Smooth muscle cell (in vitro differentiated cells): Measurements from ENCODE around the gene PDE11A. TPM values are rescaled to one million over a fixed set of nuclear protein-coding genes. Genes with fewer than 3 reads are reported as not detected.

Experiments
- DNase-seq: peaks from one replicate; lab custom pipeline; 2025; ENCODE audit not compliant: unreplicated experiment; lab: John Stamatoyannopoulos, UW
- H2AFZ ChIP-seq: fragments of 200-600 bp; sonication (generic); 2 replicates; pipeline ENCODE4 v1.6.0; 2016; ENCODE audit warnings: antibody characterized with exemption, low read depth, mild to moderate bottlenecking
- H3F3A ChIP-seq: fragments of 200-600 bp; sonication (generic); 2 replicates; pipeline ENCODE4 v1.6.0; 2017; ENCODE audit warnings: antibody characterized with exemption, low read depth
- H3K27ac ChIP-seq: fragments of 200-600 bp; sonication (generic); 2 replicates; pipeline ENCODE4 v1.5.1; 2016; ENCODE audit warnings: low read depth, mild to moderate bottlenecking
- H3K27me3 ChIP-seq: fragments of 200-600 bp; sonication (generic); 2 replicates; pipeline ENCODE4 v1.6.1; 2016; ENCODE audit warnings: low read depth, mild to moderate bottlenecking
- H3K36me3 ChIP-seq: fragments of 200-600 bp; sonication (generic); 2 replicates; pipeline ENCODE4 v1.5.1; 2016; ENCODE audit warnings: low read depth
- H3K4me1 ChIP-seq: fragments of 200-600 bp; sonication (generic); 2 replicates; pipeline ENCODE4 v1.5.1; 2016; ENCODE audit warnings: low read depth
- H3K4me2 ChIP-seq: fragments of 200-600 bp; sonication (generic); 2 replicates; pipeline ENCODE4 v1.6.0; 2016; ENCODE audit warnings: mild to moderate bottlenecking
- H3K4me3 ChIP-seq: fragments of 200-600 bp; sonication (generic); 2 replicates; pipeline ENCODE4 v1.5.1; 2016; ENCODE audit warnings: mild to moderate bottlenecking
- H3K79me2 ChIP-seq: fragments of 200-600 bp; sonication (generic); 2 replicates; pipeline ENCODE4 v1.6.0; 2016; ENCODE audit warnings: low read depth, mild to moderate bottlenecking
- H3K9ac ChIP-seq: fragments of 200-600 bp; sonication (generic); 2 replicates; pipeline ENCODE4 v1.6.0; 2016; ENCODE audit warnings: low read depth
- H3K9me3 ChIP-seq: fragments of 200-600 bp; sonication (generic); replicated peaks from 2 replicates; pipeline ENCODE4 v1.5.1; 2016; ENCODE audit warnings: low read depth
- H4K20me1 ChIP-seq: fragments of 200-600 bp; sonication (generic); 2 replicates; pipeline ENCODE4 v1.6.0; 2016; ENCODE audit warnings: low read depth
- WGBS: methylation state at CpG from one replicate; pipeline ENCODE4 v1.1.7; 2016; ENCODE audit warnings: low lambda C conversion rate; 5-methylcytosine and 5-hydroxymethylcytosine counted together
- polyA plus RNA-seq: library from polyadenylated mRNA; unstranded; fragments of >200 nt; fragmentation: Nextera tagmentation; extraction: Ambion mirVana; gene quantifications from 2 replicates; pipeline ENCODE4 v1.2.1, GENCODE V29; 2016
- total RNA-seq: library from RNA; depleted of rRNA; stranded (reverse); fragments of >200 nt; gene quantifications from 2 replicates; pipeline ENCODE4 v1.2.3, GENCODE V29; 2014
- TF ChIP-seq, protein P1 (sequence below): fragments of 200-600 bp; sonication (generic); IDR thresholded peaks from 2 replicates; pipeline ENCODE4 v1.5.1; 2017; ENCODE audit warnings: borderline replicate concordance, mild to moderate bottlenecking, antibody characterized with exemption; ENCODE audit not compliant: insufficient read depth, poor library complexity, severe bottlenecking

PDE11A gene
- total and polyA plus RNA-seq, 2 experiments from 2014 or later = under 0.01 TPM; not detected in 1

DNA sequence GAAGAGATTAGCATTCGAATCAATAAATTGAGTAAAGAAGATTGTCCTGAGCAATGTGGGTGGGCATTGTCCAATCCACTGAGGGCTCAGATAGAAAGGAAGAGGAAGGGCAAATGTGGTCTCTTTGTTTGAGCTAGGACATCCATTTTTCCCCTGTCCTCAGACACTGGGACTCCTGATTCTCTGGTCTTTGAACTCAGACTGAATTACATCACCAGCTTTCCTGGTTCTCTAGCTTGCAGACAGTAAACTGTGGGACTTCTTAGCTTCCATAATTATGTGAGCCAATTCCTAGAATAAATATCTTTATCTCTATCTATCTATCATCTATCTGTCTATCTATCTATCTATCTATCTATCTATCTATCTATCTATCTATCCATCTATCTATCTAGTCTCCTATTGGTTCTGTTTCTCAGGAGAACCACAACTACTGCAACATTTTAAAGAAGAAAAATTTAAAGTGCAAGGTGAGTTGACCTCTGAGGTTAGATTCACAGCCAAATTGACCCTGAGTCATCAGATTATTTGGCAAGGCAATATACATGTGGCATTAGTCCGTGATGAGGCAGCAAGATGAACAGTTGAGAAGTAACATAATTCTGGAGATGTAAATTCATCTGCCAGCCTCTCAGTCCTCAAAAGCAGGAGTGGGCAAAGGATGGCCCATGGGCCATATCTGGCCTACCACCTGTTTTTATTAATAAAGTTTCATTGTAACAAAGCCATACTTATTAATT, 191.4 kb downstream of the PDE11A start:
- no peaks in the 10 kb centered on the region for H3K36me3 ChIP-seq
- no peaks in the 10 kb centered on the region for H3K4me1 ChIP-seq
- no peak overlapping the region for H3K27ac ChIP-seq
- no peaks in the 10 kb centered on the region for H4K20me1 ChIP-seq
- no peaks in the 10 kb centered on the region for H3K27me3 ChIP-seq
- no peaks in the 10 kb centered on the region for H3K79me2 ChIP-seq
- TF ChIP-seq, protein P1, sequence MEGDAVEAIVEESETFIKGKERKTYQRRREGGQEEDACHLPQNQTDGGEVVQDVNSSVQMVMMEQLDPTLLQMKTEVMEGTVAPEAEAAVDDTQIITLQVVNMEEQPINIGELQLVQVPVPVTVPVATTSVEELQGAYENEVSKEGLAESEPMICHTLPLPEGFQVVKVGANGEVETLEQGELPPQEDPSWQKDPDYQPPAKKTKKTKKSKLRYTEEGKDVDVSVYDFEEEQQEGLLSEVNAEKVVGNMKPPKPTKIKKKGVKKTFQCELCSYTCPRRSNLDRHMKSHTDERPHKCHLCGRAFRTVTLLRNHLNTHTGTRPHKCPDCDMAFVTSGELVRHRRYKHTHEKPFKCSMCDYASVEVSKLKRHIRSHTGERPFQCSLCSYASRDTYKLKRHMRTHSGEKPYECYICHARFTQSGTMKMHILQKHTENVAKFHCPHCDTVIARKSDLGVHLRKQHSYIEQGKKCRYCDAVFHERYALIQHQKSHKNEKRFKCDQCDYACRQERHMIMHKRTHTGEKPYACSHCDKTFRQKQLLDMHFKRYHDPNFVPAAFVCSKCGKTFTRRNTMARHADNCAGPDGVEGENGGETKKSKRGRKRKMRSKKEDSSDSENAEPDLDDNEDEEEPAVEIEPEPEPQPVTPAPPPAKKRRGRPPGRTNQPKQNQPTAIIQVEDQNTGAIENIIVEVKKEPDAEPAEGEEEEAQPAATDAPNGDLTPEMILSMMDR = no peak
- H3K4me3 ChIP-seq = no peak overlapping the region
- no peaks in the 10 kb centered on the region for H3F3A ChIP-seq
- H3K9me3 ChIP-seq = no peaks in the 10 kb centered on the region
- no peak overlapping the region for H3K9ac ChIP-seq
- WGBS = 84% methylated on average over 2 of the region's 2 CpGs
- no peak overlapping the region for H2AFZ ChIP-seq
- no peak overlapping the region for H3K4me2 ChIP-seq
- DNase-seq = no peak

DNA sequence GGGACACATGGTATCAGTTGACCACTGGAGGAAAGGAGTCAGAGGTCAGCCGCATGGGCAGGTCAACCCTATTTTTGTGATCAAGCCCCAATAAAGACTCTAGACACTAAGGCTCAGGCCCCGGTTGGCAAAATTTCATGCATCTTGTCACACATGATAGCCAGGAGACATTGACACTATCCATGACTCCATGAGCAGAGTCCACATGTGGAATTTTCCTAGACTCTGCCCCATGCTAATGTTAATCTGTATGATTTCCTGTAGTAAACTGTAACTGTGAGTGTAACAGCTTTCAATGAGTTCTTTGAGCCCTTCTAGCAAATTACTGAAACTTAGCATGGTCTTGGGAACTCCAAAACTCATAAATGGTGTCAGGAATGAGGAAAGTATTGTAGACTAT, 192.3 kb downstream of the PDE11A start:
- TF ChIP-seq, protein P1 = no peak
- H3K9me3 ChIP-seq = no peaks in the 10 kb centered on the region
- no peak overlapping the region for H3K4me2 ChIP-seq
- no peaks in the 10 kb centered on the region for H3K36me3 ChIP-seq
- no peak for DNase-seq
- H3K9ac ChIP-seq = no peak overlapping the region
- no peak overlapping the region for H2AFZ ChIP-seq
- no peaks in the 10 kb centered on the region for H3K79me2 ChIP-seq
- no peaks in the 10 kb centered on the region for H3K4me1 ChIP-seq
- no peaks in the 10 kb centered on the region for H4K20me1 ChIP-seq
- WGBS = 68% methylated on average over 2 of the region's 2 CpGs
- H3F3A ChIP-seq = no peaks in the 10 kb centered on the region
- H3K4me3 ChIP-seq = no peak overlapping the region
- no peaks in the 10 kb centered on the region for H3K27me3 ChIP-seq
- no peak overlapping the region for H3K27ac ChIP-seq

DNA sequence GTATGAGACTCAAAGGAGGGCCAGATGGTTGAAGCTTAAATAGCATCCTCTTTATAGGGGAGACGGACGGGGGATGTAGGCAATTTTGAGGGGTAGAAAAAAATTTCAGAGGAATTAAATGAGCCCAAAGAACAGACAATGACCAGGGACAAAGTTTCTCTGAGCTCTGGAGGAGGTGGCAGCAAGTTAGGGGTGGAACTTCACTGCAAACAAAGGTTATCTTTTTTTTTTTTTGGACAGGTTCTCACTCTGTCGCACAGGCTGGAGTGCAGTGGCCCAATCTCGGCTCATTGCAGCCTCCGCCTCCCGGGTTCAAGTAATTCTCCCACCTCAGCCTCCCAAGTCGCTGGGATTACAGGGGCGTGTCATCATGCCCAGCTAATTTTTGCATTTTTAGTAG, 195.6 kb downstream of the PDE11A start:
- no peak overlapping the region for H3K27ac ChIP-seq
- H3K4me3 ChIP-seq = no peak overlapping the region
- no peaks in the 10 kb centered on the region for H3K9me3 ChIP-seq
- no peaks in the 10 kb centered on the region for H3K4me1 ChIP-seq
- no peaks in the 10 kb centered on the region for H3K27me3 ChIP-seq
- no peak overlapping the region for H3K9ac ChIP-seq
- no peaks in the 10 kb centered on the region for H3K36me3 ChIP-seq
- 96% methylated on average over 8 of the region's 8 CpGs for WGBS
- H3F3A ChIP-seq = no peaks in the 10 kb centered on the region
- no peak overlapping the region for H3K4me2 ChIP-seq
- TF ChIP-seq, protein P1 = no peak
- no peaks in the 10 kb centered on the region for H3K79me2 ChIP-seq
- H2AFZ ChIP-seq = no peak overlapping the region
- DNase-seq = no peak
- H4K20me1 ChIP-seq = no peaks in the 10 kb centered on the region

DNA sequence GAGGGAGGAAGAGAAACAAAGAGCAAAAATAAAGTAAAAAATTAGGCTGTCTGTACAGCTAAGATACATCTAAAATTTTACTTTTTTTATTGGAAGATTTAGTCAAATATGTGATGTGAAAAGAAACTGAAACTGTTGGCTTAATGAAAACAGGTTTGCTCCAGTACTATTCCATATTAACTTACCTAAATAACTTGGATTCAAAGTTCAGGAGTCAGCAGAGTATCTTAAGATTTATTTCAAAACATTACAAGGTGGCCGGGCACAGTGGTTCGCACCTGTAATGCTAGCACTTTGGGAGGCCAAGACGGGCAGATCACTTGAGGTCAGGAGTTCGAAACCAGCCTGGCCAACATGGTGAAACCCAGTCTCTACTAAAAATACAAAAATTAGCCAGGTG, 197.9 kb downstream of the PDE11A start:
- no peak for DNase-seq
- Histone ChIP-seq H3K4me2 (no peak overlapping the region), H3K9ac (no peak overlapping the region), H3K79me2 (no peaks in the 10 kb centered on the region), H3K27me3 (no peaks in the 10 kb centered on the region), H4K20me1 (no peaks in the 10 kb centered on the region), H3K27ac (no peak overlapping the region), H2AFZ (no peak overlapping the region), H3K4me1 (no peaks in the 10 kb centered on the region), H3K36me3 (no peaks in the 10 kb centered on the region), H3K4me3 (no peak overlapping the region), H3F3A (no peaks in the 10 kb centered on the region), H3K9me3 (no peaks in the 10 kb centered on the region)
- TF ChIP-seq, protein P1 = no peak
- 93% methylated on average over 4 of the region's 4 CpGs for WGBS
